Uterus (tissue), 4 donors: ENCODE measurements around the gene DLGAP1. TPM values are rescaled to one million over a fixed set of nuclear protein-coding genes. Genes with fewer than 3 reads are reported as not detected.

Source experiments
- DNase-seq, 2 donors: peaks; one replicate each; pipeline ENCODE4 v3.0.0-alpha.2; 2019 to 2020
- H3K27ac ChIP-seq, 2 donors: fragments of 200-600 bp; sonication (generic); 1 replicate in 1 of 2; 2 replicates in 1 of 2; pipeline ENCODE4 v1.5.1; 2016 to 2018
- H3K27me3 ChIP-seq, 2 donors: fragments of 200-600 bp; sonication (generic); one replicate each; pipeline ENCODE4 v1.5.1; 2018 to 2019; ENCODE audit warnings: control low read depth in 1 of 2
- H3K36me3 ChIP-seq, 2 donors: fragments of 200-600 bp; sonication (generic); one replicate each; pipeline ENCODE4 v1.5.1; 2019; ENCODE audit warnings: control low read depth in 1 of 2
- H3K4me1 ChIP-seq, 2 donors: fragments of 200-600 bp; sonication (generic); one replicate each; pipeline ENCODE4 v1.5.1; 2018 to 2019; ENCODE audit warnings: control low read depth in 1 of 2
- H3K4me3 ChIP-seq, 2 donors: fragments of 200-600 bp; sonication (generic); 1 replicate in 1 of 2; 2 replicates in 1 of 2; pipeline ENCODE4 v1.5.1; 2018 to 2019; ENCODE audit warnings: mild to moderate bottlenecking in 1 of 2
- H3K9me3 ChIP-seq, 2 donors: fragments of 200-600 bp; sonication (generic); one replicate each; pipeline ENCODE4 v1.5.1; 2019; ENCODE audit warnings: control low read depth in 1 of 2
- POLR2A ChIP-seq, 2 donors: fragments of 450-650 bp; IDR thresholded peaks; one replicate each; pipeline ENCODE4 v1.6.1; 2016; ENCODE audit warnings: antibody characterized with exemption in 2 of 2, mild to moderate bottlenecking in 1 of 2, moderate library complexity in 1 of 2
- intact Hi-C: fragments of 100-400 bp; cut with DNase I; formaldehyde crosslinking; loops from one replicate; pipeline ENCODE4 v1.15.1; 2023; ENCODE audit warnings: low total_unique reads
- total RNA-seq, 4 donors: library from RNA; depleted of rRNA in 3 of 4; stranded (reverse); fragments of >200 nt in 3 of 4; gene quantifications; one replicate each; pipeline versions ENCODE4 v1.1.0 to v1.2.4, GENCODE V29; 2014 to 2023
- TF ChIP-seq, protein P1 (sequence below), 4 experiments: fragments of 200-600 bp in 2 of 4; fragments of 450-650 bp in 2 of 4; sonication (generic) in 2 of 4; IDR thresholded peaks; one replicate each; pipeline ENCODE4 v1.5.1; 2016 to 2019; ENCODE audit warnings: antibody characterized with exemption in 4 of 4, mild to moderate bottlenecking in 2 of 4, moderate library complexity in 1 of 4
- donor health status: DM: yes; HTN: yes; CAD: no.

DLGAP1 gene
- total RNA-seq, 4 donors from 2014 or later: 1.0 to 9.6 (median 3.3) TPM

DNA sequence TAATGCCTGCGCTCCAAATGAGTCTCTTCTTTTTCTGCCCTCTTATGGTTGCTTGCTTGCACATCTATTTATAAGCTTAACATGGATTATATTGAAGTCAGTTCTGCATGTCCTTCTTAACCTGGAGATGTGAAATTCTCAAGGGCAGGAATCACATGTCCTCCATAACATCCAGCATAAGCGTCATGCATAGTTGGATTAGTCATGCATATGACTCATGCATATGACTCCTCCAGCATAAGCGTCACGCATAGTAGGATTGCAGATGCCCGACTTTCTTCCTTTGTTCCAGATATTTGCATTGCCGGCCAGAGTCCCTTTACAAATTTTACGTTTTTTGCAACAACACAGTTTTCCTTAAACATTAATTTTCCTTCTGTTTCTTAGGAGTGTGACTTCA lies 696.6 kb downstream of the DLGAP1 start:
- intact Hi-C loops: no loop called here
- Histone ChIP-seq H3K27ac (no peak overlapping the region), H3K4me3 (no peak overlapping the region), H3K27me3 (no peaks in the 10 kb centered on the region), H3K4me1 (no peaks in the 10 kb centered on the region), H3K36me3 (no peaks in the 10 kb centered on the region), H3K9me3 (peaks cover 0 to 3% of the 10 kb centered on the region in 2 donors)
- no peak for DNase-seq
- TF ChIP-seq POLR2A (IDR thresholded peaks at IDR 0.05): no peak
- TF ChIP-seq, protein P1, sequence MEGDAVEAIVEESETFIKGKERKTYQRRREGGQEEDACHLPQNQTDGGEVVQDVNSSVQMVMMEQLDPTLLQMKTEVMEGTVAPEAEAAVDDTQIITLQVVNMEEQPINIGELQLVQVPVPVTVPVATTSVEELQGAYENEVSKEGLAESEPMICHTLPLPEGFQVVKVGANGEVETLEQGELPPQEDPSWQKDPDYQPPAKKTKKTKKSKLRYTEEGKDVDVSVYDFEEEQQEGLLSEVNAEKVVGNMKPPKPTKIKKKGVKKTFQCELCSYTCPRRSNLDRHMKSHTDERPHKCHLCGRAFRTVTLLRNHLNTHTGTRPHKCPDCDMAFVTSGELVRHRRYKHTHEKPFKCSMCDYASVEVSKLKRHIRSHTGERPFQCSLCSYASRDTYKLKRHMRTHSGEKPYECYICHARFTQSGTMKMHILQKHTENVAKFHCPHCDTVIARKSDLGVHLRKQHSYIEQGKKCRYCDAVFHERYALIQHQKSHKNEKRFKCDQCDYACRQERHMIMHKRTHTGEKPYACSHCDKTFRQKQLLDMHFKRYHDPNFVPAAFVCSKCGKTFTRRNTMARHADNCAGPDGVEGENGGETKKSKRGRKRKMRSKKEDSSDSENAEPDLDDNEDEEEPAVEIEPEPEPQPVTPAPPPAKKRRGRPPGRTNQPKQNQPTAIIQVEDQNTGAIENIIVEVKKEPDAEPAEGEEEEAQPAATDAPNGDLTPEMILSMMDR (IDR thresholded peaks at IDR 0.05): no peak

DNA sequence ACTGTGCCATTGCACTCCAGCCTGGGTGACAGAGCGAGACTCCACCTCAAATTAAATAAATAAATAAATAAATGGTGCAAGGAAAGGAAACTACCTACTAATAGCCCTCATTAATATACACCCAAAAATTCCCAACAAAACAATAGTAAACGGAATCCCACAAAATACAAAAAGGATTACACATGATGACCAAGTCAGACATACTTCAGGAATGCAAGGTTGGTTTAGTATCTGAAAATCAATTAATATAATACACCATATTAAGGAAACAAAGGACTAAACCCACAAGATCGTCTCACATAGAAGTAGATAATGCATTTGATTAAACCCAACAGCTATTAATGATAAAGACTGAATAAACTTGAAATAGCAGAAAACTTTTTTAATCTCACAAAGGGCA lies 697.7 kb downstream of the DLGAP1 start:
- DNase-seq: no peak
- intact Hi-C loops: no loop called here
- no peaks in the 10 kb centered on the region for H3K4me1 ChIP-seq
- no peaks in the 10 kb centered on the region for H3K27me3 ChIP-seq
- TF ChIP-seq, protein P1 (IDR thresholded peaks at IDR 0.05): no peak
- no peak for TF ChIP-seq POLR2A (IDR thresholded peaks at IDR 0.05)
- no peaks in the 10 kb centered on the region for H3K36me3 ChIP-seq
- peaks cover 0 to 3% of the 10 kb centered on the region in 2 donors for H3K9me3 ChIP-seq
- H3K27ac ChIP-seq: no peak overlapping the region
- no peak overlapping the region for H3K4me3 ChIP-seq

DNA sequence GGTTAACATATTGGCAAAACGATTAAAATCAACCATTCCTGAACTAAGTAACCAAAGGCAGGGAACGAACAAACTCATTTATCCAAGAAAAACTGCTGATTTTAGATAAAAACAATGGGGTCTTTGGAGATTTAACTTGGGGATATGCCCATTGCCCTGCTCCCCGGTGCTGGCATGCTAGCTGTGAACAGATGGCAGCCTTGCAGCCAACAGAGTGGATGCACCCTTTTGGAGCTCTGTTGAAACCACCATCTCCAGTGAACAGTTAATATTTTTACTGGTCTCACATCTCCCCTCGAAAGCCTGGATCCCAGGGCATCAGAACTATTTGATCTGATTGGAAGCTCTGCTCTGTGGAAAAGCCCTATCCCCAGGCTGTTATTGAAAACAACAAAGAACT lies 702.0 kb downstream of the DLGAP1 start:
- peaks cover 0 to 3% of the 10 kb centered on the region in 2 donors for H3K9me3 ChIP-seq
- no peak for DNase-seq
- H3K27ac ChIP-seq: no peak overlapping the region
- H3K27me3 ChIP-seq: no peaks in the 10 kb centered on the region
- TF ChIP-seq POLR2A (IDR thresholded peaks at IDR 0.05): no peak
- TF ChIP-seq, protein P1 (IDR thresholded peaks at IDR 0.05): no peak
- H3K4me3 ChIP-seq: no peak overlapping the region
- no peaks in the 10 kb centered on the region for H3K36me3 ChIP-seq
- H3K4me1 ChIP-seq: no peaks in the 10 kb centered on the region
- intact Hi-C loops: no loop called here

DNA sequence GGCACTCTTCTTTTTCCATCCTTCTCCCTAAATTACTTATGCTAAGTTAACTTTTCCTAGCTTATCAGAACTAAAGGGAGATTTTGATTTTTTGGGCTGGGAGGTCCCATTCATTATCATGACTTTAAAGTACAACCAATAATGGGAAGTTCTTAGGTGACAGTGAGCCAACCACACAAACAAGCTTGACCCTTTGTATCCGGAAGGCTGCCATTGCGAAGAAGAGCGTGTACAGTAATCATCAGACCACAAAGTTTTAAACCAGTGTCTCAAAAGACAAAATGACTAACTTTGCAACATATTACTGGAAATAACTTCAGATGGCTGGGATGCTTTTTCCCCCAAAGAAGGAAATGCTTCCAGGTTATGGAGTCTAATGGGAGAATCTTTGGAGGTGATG lies 707.0 kb downstream of the DLGAP1 start:
- Histone ChIP-seq H3K27ac (no peak overlapping the region), H3K9me3 (no peaks in the 10 kb centered on the region), H3K4me1 (no peaks in the 10 kb centered on the region), H3K36me3 (no peaks in the 10 kb centered on the region), H3K27me3 (no peaks in the 10 kb centered on the region), H3K4me3 (no peak overlapping the region)
- no peak for DNase-seq
- intact Hi-C loops: no loop called here
- TF ChIP-seq POLR2A (IDR thresholded peaks at IDR 0.05): no peak
- TF ChIP-seq, protein P1 (IDR thresholded peaks at IDR 0.05): no peak

DNA sequence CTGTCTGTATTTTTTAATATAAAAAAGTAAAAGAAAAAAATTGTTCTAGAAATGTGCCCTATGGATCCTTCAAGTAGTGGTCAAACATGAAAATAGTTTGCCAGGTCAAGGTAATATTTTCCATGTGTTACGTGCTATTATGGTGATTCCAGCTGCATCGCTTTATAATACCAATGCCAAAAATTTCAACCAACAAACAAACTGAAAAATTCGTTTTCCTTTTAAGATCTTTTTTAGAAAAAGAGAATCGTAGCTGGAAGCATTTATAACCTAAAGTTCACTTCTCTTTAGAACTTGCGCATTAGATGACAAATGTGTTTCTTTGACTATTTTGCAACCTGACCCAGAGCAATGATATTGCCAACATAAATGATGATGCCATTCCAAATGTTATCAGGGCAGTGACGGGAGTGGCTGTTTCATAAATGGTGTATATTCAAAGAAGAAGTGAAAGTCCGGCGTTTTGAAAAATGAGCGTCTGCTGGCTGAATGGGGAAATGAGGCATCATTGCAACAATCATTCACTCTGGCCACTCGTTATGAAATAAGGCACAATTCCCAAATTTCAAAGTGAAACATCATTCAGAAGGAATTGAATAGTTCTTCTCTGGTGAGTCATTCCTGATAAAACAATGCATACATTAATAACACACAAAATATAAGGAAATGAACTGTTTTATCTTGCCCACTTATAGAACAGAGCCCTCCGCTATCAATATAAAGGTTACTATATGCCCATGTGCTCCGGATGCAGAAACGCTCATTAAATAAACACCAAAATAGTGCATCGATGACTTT lies 707.7 kb downstream of the DLGAP1 start:
- TF ChIP-seq, protein P1 (IDR thresholded peaks at IDR 0.05): no peak
- no peak for TF ChIP-seq POLR2A (IDR thresholded peaks at IDR 0.05)
- Histone ChIP-seq H3K27me3 (no peaks in the 10 kb centered on the region), H3K27ac (no peak overlapping the region), H3K36me3 (no peaks in the 10 kb centered on the region), H3K4me1 (no peaks in the 10 kb centered on the region), H3K4me3 (no peak overlapping the region), H3K9me3 (no peaks in the 10 kb centered on the region)
- no peak for DNase-seq
- intact Hi-C loops: no loop called here
